Vagina (tissue), 2 donors: Measurements from ENCODE around the gene APOE.

Experiments
- CTCF ChIP-seq, 3 experiments: fragments of 450-650 bp in 2 of 3; fragments of 200-600 bp in 1 of 3; sonication (generic) in 1 of 3; IDR thresholded peaks; one replicate each; pipeline ENCODE4 v1.5.1; 2017 to 2019; ENCODE audit warnings: antibody characterized with exemption in 3 of 3, mild to moderate bottlenecking in 2 of 3, moderate library complexity in 2 of 3
- POLR2A ChIP-seq, 2 donors: fragments of 450-650 bp; IDR thresholded peaks; one replicate each; pipeline ENCODE4 v1.6.1; 2017; ENCODE audit warnings: antibody characterized with exemption in 2 of 2, mild to moderate bottlenecking in 2 of 2, moderate library complexity in 2 of 2

GRCh38 chr19:44954649-44955504 lies 49.3 kb downstream of the APOE start, which contains the start of gene CLPTM1:
- TF ChIP-seq CTCF (IDR thresholded peaks at IDR 0.05) = peak in 1 of 3 experiments; percentile 33
- peak in 1 of 2 donors; percentile 59 for TF ChIP-seq POLR2A (IDR thresholded peaks at IDR 0.05)
